H9 (cell line): Measurements from ENCODE around the gene SCFD2. TPM values are rescaled to one million over a fixed set of nuclear protein-coding genes. Genes with fewer than 3 reads are reported as not detected.

Source experiments
- DNase-seq: peaks from one replicate; pipeline ENCODE4 v3.0.0-alpha.2; 2017
- H2AFZ ChIP-seq: one replicate; pipeline ENCODE4 v1.6.1; 2013; ENCODE audit warnings: mild to moderate bottlenecking, low read length, control low read depth, moderate library complexity
- H2AK5ac ChIP-seq: 2 replicates; pipeline ENCODE4 v1.6.1; 2013; ENCODE audit warnings: low read length, control low read depth, mixed read lengths; ENCODE audit not compliant: insufficient read length
- H2BK120ac ChIP-seq: one replicate; pipeline ENCODE4 v1.6.1; 2013; ENCODE audit warnings: low read depth, mild to moderate bottlenecking, low read length, control low read depth, inconsistent platforms; ENCODE audit not compliant: poor library complexity, severe bottlenecking
- H2BK12ac ChIP-seq: 2 replicates; pipeline ENCODE4 v1.6.1; 2013; ENCODE audit warnings: low read length, control low read depth, mixed read lengths, low read depth; ENCODE audit not compliant: insufficient read length
- H2BK15ac ChIP-seq: 2 replicates; pipeline ENCODE4 v1.6.1; 2013; ENCODE audit warnings: low read depth, low read length, control low read depth
- H2BK20ac ChIP-seq: one replicate; pipeline ENCODE4 v1.6.1; 2013; ENCODE audit warnings: low read depth, mild to moderate bottlenecking, low read length, control low read depth, inconsistent platforms; ENCODE audit not compliant: poor library complexity, severe bottlenecking
- H2BK5ac ChIP-seq: 2 replicates; pipeline ENCODE4 v1.6.1; 2013; ENCODE audit warnings: low read length, control low read depth, mixed read lengths; ENCODE audit not compliant: insufficient read length
- H3K14ac ChIP-seq: 2 replicates; pipeline ENCODE4 v1.6.1; 2013; ENCODE audit warnings: low read length, control low read depth; ENCODE audit not compliant: insufficient read depth
- H3K18ac ChIP-seq: 2 replicates; pipeline ENCODE4 v1.6.1; 2013; ENCODE audit warnings: low read depth, mild to moderate bottlenecking, mixed read lengths, low read length, control low read depth; ENCODE audit not compliant: insufficient read length
- H3K23ac ChIP-seq: 2 replicates; pipeline ENCODE4 v1.6.1; 2013; ENCODE audit warnings: low read length, control low read depth, mixed read lengths, low read depth; ENCODE audit not compliant: insufficient read length
- H3K23me2 ChIP-seq: 2 replicates; pipeline ENCODE4 v1.6.1; 2013; ENCODE audit warnings: low read depth, mild to moderate bottlenecking, mixed read lengths, low read length, control low read depth; ENCODE audit not compliant: insufficient read length, poor library complexity, severe bottlenecking
- H3K27ac ChIP-seq: 2 replicates; pipeline ENCODE4 v1.5.1; 2013; ENCODE audit warnings: low read length, control low read depth, mixed read lengths, low read depth; ENCODE audit not compliant: insufficient read length
- H3K27me3 ChIP-seq: 2 replicates; pipeline ENCODE4 v1.6.1; 2013; ENCODE audit warnings: low read length, control low read depth, inconsistent platforms; ENCODE audit not compliant: insufficient read depth
- H3K4ac ChIP-seq: 2 replicates; pipeline ENCODE4 v1.6.1; 2013; ENCODE audit warnings: low read depth, mild to moderate bottlenecking, control low read depth, inconsistent platforms, low read length, moderate library complexity
- H3K4me1 ChIP-seq: 2 replicates; pipeline ENCODE4 v1.6.1; 2013; ENCODE audit warnings: low read length, control low read depth, inconsistent platforms; ENCODE audit not compliant: insufficient read depth
- H3K4me2 ChIP-seq: 2 replicates; pipeline ENCODE4 v1.6.1; 2013; ENCODE audit warnings: low read length, control low read depth, mixed read lengths; ENCODE audit not compliant: insufficient read length, insufficient read depth
- H3K56ac ChIP-seq: 2 replicates; pipeline ENCODE4 v1.6.1; 2013; ENCODE audit warnings: low read depth, mild to moderate bottlenecking, mixed read lengths, low read length, control low read depth; ENCODE audit not compliant: insufficient read length
- H3K79me1 ChIP-seq: 2 replicates; pipeline ENCODE4 v1.6.1; 2013; ENCODE audit warnings: low read depth, mild to moderate bottlenecking, moderate library complexity, low read length, control low read depth, inconsistent platforms; ENCODE audit not compliant: insufficient read depth, poor library complexity, severe bottlenecking
- H3K79me2 ChIP-seq: 2 replicates; pipeline ENCODE4 v1.6.1; 2013; ENCODE audit warnings: low read length, control low read depth, inconsistent platforms; ENCODE audit not compliant: insufficient read depth
- H3K9ac ChIP-seq: 2 replicates; pipeline ENCODE4 v1.6.1; 2013; ENCODE audit warnings: low read length, control low read depth, mixed read lengths; ENCODE audit not compliant: insufficient read length; ENCODE audit errors: extremely low read depth
- H3K9me3 ChIP-seq: one replicate; pipeline ENCODE4 v1.6.1; 2013; ENCODE audit warnings: low read depth, low read length, inconsistent platforms; ENCODE audit not compliant: control insufficient read depth
- H3T11ph ChIP-seq: one replicate; pipeline ENCODE4 v1.6.1; 2013; ENCODE audit warnings: mild to moderate bottlenecking, low read length, control low read depth, inconsistent platforms
- H4K20me1 ChIP-seq: one replicate; pipeline ENCODE4 v1.6.1; 2013; ENCODE audit not compliant: control insufficient read depth, insufficient read length, insufficient read depth
- H4K5ac ChIP-seq: 2 replicates; pipeline ENCODE4 v1.6.1; 2013; ENCODE audit warnings: low read depth, mild to moderate bottlenecking, mixed read lengths, low read length, control low read depth; ENCODE audit not compliant: insufficient read length
- H4K8ac ChIP-seq: replicated peaks from 2 replicates; pipeline ENCODE4 v1.6.1; 2013; ENCODE audit warnings: low read length, control low read depth, mixed read lengths, low read depth; ENCODE audit not compliant: insufficient read length
- H4K91ac ChIP-seq: 2 replicates; pipeline ENCODE4 v1.6.1; 2013; ENCODE audit warnings: low read depth, mild to moderate bottlenecking, moderate library complexity, mixed read lengths, low read length, control low read depth; ENCODE audit not compliant: insufficient read length
- H3K27ac Mint-ChIP-seq, 3 experiments: 2 replicates in 2 of 3; 3 replicates in 1 of 3; pipeline ENCODE4 v1.8.0; 2020 to 2021; ENCODE audit warnings: mixed read lengths in 3 of 3, mild to moderate bottlenecking in 1 of 3, moderate library complexity in 1 of 3
- H3K27me3 Mint-ChIP-seq: 2 replicates; pipeline ENCODE4 v1.8.0; 2021; ENCODE audit warnings: low read depth, mild to moderate bottlenecking, moderate library complexity, mixed read lengths
- H3K36me3 Mint-ChIP-seq, 3 experiments: 2 replicates in 2 of 3; 3 replicates in 1 of 3; pipeline ENCODE4 v1.8.0; 2020 to 2021; ENCODE audit warnings: low read depth in 3 of 3, mixed read lengths in 3 of 3; ENCODE audit not compliant: insufficient read depth in 1 of 3
- H3K4me1 Mint-ChIP-seq, 2 experiments: 2 replicates each; pipeline ENCODE4 v1.8.0; 2020; ENCODE audit warnings: mixed read lengths in 2 of 2
- H3K4me3 Mint-ChIP-seq, 2 experiments: 2 replicates in 1 of 2; 3 replicates in 1 of 2; pipeline ENCODE4 v1.8.0; 2020 to 2021; ENCODE audit warnings: mild to moderate bottlenecking in 2 of 2, mixed read lengths in 2 of 2, moderate library complexity in 1 of 2
- H3K9me3 Mint-ChIP-seq, 2 experiments: 2 replicates in 1 of 2; 3 replicates in 1 of 2; pipeline ENCODE4 v1.8.0; 2020; ENCODE audit warnings: mild to moderate bottlenecking in 2 of 2, mixed read lengths in 2 of 2, moderate library complexity in 1 of 2
- CTCF ChIP-seq: fragments of 200-600 bp; sonication (generic); conservative IDR thresholded peaks from 3 replicates; pipeline ENCODE4 v1.8.0; 2021; ENCODE audit warnings: antibody characterized with exemption, mild to moderate bottlenecking
- WGBS: extraction: QIAGEN DNeasy Blood & Tissue Kit; methylation state at CpG from one replicate; pipeline ENCODE4 v1.1.7; 2013; ENCODE audit warnings: missing lambda C conversion rate, low lambda C conversion rate, mixed read lengths; ENCODE audit not compliant: insufficient read length; ENCODE audit errors: extremely low coverage; 5-methylcytosine and 5-hydroxymethylcytosine counted together
- total RNA-seq: library from RNA; stranded (reverse); gene quantifications from 2 replicates; pipeline ENCODE4 v1.2.1, GENCODE V29; 2021

Gene SCFD2
- total RNA-seq, 1 experiment from 2014 or later: 10.1 TPM

DNA sequence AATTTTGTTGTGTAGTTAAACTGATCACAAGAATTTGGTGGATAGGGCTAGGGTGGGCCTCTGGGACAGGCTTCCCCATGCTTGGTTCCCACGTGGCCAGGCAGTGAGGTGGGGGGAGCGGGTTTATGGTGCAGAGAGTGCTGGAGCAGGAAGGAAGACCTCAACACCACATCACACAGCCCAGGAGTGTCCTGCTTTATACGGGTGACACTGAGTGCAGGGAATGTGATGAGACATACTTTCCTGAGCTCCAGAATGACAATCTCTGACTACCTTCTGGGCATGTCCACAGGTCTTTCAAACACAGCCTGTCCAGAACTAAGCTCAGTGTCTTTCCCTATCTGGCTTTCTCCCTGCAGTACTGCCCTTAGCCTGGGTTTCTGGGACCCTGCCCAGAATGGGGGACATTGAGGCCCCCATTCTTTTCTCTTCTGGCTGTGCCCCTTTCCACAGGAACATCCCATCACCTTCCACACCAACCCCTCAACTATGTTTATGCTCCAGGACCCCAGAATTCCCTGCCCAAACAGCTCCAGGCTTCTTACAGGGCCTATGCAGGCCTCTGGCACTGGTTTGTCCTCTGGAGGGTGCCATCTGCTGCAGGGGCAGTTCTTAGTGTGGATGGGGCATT is 540.3 kb downstream of the SCFD2 start:
- H4K20me1 ChIP-seq: no peaks in the 10 kb centered on the region
- H2AFZ ChIP-seq: no peak overlapping the region
- no peak overlapping the region for H4K8ac ChIP-seq
- H3K4me2 ChIP-seq: no peak overlapping the region
- Mint-ChIP-seq H3K27me3 (no peaks in the 10 kb centered on the region; the same call in 1 of the 2 replicates), H3K36me3 (peaks cover 0 to 4% (median 0%) of the 10 kb centered on the region in 3 experiments; a peak in 3 of 7 replicates), H3K9me3 (peaks cover 0 to 7% of the 10 kb centered on the region in 2 experiments; a peak in 1 of 5 replicates), H3K4me1 (peaks cover 7 to 12% of the 10 kb centered on the region in 2 experiments), H3K4me3 (no peak overlapping the region), H3K27ac (peak overlapping the region in 1 of 3 experiments; percentile 23; a peak in 3 of 7 replicates)
- H3K79me1 ChIP-seq: no peaks in the 10 kb centered on the region
- no peak overlapping the region for H4K5ac ChIP-seq
- no peak overlapping the region for H4K91ac ChIP-seq
- H3K27me3 ChIP-seq: no peaks in the 10 kb centered on the region
- no peak overlapping the region for H3K27ac ChIP-seq
- H3K18ac ChIP-seq: no peak overlapping the region
- no peak overlapping the region for H2BK20ac ChIP-seq
- DNase-seq: peak; percentile 17
- H2AK5ac ChIP-seq: no peak overlapping the region
- H2BK120ac ChIP-seq: no peak overlapping the region
- no peaks in the 10 kb centered on the region for H3K79me2 ChIP-seq
- H3K23me2 ChIP-seq: no peaks in the 10 kb centered on the region
- no peak overlapping the region for H2BK15ac ChIP-seq
- TF ChIP-seq CTCF: no peak
- H3T11ph ChIP-seq: no peak overlapping the region
- no CpG with 5 or more reads among the region's 3 CpGs for WGBS
- H2BK5ac ChIP-seq: no peak overlapping the region
- no peak overlapping the region for H3K9ac ChIP-seq
- no peaks in the 10 kb centered on the region for H3K9me3 ChIP-seq
- H3K56ac ChIP-seq: no peak overlapping the region
- H3K4me1 ChIP-seq: no peaks in the 10 kb centered on the region; the same call in 1 of the 2 replicates
- no peak overlapping the region for H3K14ac ChIP-seq
- H2BK12ac ChIP-seq: no peak overlapping the region
- no peak overlapping the region for H3K23ac ChIP-seq
- H3K4ac ChIP-seq: no peak overlapping the region
